Measurements from ENCODE around the gene OOSP1. TPM values are rescaled to one million over a fixed set of nuclear protein-coding genes. Genes with fewer than 3 reads are reported as not detected.
"Not testable (repeated sequence)": the region's sequence is repeated elsewhere in the genome, so short reads cannot be mapped to it uniquely, and the experiment has no call there.

The OOSP1 gene
- total RNA-seq, 4 donors from 2014 or later: not detected

GRCh38 chr11:59899532-59899931, 38.7 kb upstream of the OOSP1 start:
- intact Hi-C loops (cut with DNase I; ENCODE audit: low total_unique reads): no loop called here
- Histone ChIP-seq H3K36me3 (no peaks in the 10 kb centered on the region), H3K27me3 (no peaks in the 10 kb centered on the region), H3K27ac (no peak overlapping the region), H3K4me1 (no peaks in the 10 kb centered on the region), H3K4me3 (no peak overlapping the region), H3K9me3 (no peaks in the 10 kb centered on the region)
- TF ChIP-seq POLR2A (IDR thresholded peaks at IDR 0.05): no peak
- TF ChIP-seq CTCF (IDR thresholded peaks at IDR 0.05): no peak
- DNase-seq: no peak

GRCh38 chr11:59900366-59901126, 37.7 kb upstream of the OOSP1 start:
- H3K9me3 ChIP-seq: no peaks in the 10 kb centered on the region
- H3K27me3 ChIP-seq: no peaks in the 10 kb centered on the region
- H3K4me3 ChIP-seq: no peak overlapping the region
- no peak overlapping the region for H3K27ac ChIP-seq
- TF ChIP-seq POLR2A (IDR thresholded peaks at IDR 0.05) (no peak), CTCF (IDR thresholded peaks at IDR 0.05) (no peak)
- intact Hi-C loops (cut with DNase I; ENCODE audit: low total_unique reads): no loop called here
- H3K4me1 ChIP-seq: no peaks in the 10 kb centered on the region
- no peak for DNase-seq
- H3K36me3 ChIP-seq: no peaks in the 10 kb centered on the region

- no peaks in the 10 kb centered on the region for H3K36me3 ChIP-seq
- no peak for DNase-seq
- intact Hi-C loops (cut with DNase I; ENCODE audit: low total_unique reads): no loop called here
- H3K27me3 ChIP-seq: no peaks in the 10 kb centered on the region
- no peak overlapping the region for H3K4me3 ChIP-seq
- H3K9me3 ChIP-seq: no peaks in the 10 kb centered on the region
- H3K27ac ChIP-seq: no peak overlapping the region
- no peaks in the 10 kb centered on the region for H3K4me1 ChIP-seq
- TF ChIP-seq POLR2A (IDR thresholded peaks at IDR 0.05) (no peak), CTCF (IDR thresholded peaks at IDR 0.05) (no peak)
Observed at GRCh38 chr11:59901306-59901705, 36.9 kb upstream of the OOSP1 start.

- H3K27me3 ChIP-seq; H3K36me3 ChIP-seq; H3K9me3 ChIP-seq; H3K4me1 ChIP-seq; intact Hi-C loops (cut with DNase I; ENCODE audit: low total_unique reads); H3K27ac ChIP-seq; DNase-seq; H3K4me3 ChIP-seq: not testable (repeated sequence)
Observed at GRCh38 chr11:59903569-59903968, 34.7 kb upstream of the OOSP1 start.

- TF ChIP-seq CTCF (IDR thresholded peaks at IDR 0.05) (no peak), POLR2A (IDR thresholded peaks at IDR 0.05) (no peak)
- H3K27ac ChIP-seq: no peak overlapping the region
- no peaks in the 10 kb centered on the region for H3K36me3 ChIP-seq
- no peak for DNase-seq
- no peaks in the 10 kb centered on the region for H3K27me3 ChIP-seq
- peaks cover 0 to 3% of the 10 kb centered on the region in 2 donors for H3K9me3 ChIP-seq
- no peak overlapping the region for H3K4me3 ChIP-seq
- intact Hi-C loops (cut with DNase I; ENCODE audit: low total_unique reads): no loop called here
- H3K4me1 ChIP-seq: no peaks in the 10 kb centered on the region
Observed at GRCh38 chr11:59918480-59918879, 19.8 kb upstream of the OOSP1 start.
